Activated CD8-positive, alpha-beta memory T cell treated with anti-CD3 and anti-CD28 coated beads, Interleukin-2, amount 50 U/mL, for 1 hour (primary cell): ENCODE results near the gene MYRFL.

Source experiments
- DNase-seq: peaks from one replicate; pipeline ENCODE4 v3.0.0-alpha.2; 2020; ENCODE audit errors: extremely low read depth

Gene MYRFL

DNA sequence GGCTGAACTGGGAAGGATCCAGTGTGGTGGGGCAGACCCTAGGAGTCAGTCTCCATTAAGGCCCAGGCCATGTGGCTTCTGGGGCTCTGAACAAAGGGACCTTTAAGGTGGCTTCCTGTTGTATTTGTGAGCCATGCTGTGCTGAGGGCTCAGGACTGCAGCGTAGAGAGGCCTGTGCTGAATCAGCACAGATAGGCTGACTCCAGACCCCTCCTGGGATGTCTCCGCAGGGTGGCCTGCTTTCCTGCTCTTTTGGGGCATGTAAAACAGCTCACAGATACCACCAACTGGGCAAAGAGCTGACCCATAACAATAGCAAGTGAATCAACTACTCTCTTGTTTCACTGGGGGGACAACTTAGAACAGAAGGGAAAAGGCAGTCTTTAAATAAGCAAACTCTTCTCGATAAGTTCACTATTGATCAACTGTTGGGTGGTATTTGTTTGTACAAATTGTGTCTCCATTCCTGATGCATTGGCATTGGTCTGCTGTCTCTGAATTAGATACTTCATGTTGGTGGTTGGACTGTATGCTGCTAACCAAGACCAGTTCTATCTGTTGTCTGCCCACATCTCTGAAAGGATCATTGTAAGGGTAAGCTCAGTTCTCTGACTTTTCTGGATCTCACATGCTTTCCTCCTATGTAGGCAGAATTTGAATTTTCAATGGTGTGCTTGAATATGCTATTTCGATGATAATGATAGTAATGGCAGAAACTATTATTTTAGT is 71.8 kb downstream of the MYRFL start:
- DNase-seq, result no peak

DNA sequence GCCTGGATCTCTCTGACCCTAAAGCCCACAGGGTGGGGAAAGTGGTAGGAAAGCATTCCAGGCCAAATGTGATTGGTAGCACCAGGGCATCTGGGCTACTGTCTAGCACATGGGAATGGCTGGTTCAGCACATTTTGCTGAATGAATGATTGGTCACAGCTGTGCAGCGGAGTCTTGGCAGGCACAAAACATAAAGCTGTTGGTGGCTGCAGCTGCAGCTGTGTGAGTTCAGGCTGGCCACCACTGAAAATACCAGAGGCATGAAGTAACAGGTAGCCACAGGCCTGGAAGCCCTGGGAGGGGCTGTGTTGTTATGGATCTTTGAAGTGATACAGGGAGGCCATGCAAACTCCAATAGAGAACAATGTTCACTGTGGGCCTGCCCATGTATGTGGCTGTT is 72.7 kb downstream of the MYRFL start:
- no peak for DNase-seq

DNA sequence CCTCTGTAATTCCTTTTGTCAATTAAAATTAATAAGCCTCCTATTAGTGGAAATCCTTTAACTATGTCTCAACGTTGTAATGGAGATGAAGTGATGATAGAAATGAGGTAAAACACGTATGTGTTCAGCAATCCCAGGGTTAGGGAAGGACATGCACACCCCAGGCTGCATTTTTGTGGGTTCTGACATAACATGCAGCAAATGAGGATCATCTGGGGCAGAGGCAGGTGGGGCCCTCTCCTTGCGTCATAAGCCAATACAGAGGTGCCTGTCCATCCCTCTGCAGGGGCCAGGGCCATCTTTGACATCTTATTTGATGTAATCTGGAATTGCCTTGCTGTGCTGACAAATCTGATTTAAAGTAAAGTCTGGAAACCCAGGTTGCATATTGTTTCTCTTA is 73.2 kb downstream of the MYRFL start:
- no peak for DNase-seq

DNA sequence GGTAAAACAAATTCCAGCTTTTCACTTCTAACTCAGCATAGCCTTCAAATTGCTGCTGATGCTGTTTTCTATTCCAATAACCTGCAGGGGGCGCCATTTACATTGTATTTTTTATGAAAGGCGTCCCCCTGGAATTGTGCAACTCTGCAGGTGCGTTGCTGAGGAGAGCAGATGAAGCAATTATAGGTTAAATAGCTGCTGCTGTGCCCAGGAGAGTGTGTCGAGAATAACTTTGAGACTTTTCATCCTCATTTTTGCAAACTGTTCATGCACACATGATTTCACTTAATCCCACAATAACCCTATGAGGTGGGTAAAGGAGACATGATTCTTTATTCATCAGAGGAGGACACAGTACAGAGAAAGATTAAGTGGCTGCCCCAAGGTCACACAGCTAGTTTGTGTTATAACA is 75.7 kb downstream of the MYRFL start:
- peak; percentile 13 for DNase-seq

DNA sequence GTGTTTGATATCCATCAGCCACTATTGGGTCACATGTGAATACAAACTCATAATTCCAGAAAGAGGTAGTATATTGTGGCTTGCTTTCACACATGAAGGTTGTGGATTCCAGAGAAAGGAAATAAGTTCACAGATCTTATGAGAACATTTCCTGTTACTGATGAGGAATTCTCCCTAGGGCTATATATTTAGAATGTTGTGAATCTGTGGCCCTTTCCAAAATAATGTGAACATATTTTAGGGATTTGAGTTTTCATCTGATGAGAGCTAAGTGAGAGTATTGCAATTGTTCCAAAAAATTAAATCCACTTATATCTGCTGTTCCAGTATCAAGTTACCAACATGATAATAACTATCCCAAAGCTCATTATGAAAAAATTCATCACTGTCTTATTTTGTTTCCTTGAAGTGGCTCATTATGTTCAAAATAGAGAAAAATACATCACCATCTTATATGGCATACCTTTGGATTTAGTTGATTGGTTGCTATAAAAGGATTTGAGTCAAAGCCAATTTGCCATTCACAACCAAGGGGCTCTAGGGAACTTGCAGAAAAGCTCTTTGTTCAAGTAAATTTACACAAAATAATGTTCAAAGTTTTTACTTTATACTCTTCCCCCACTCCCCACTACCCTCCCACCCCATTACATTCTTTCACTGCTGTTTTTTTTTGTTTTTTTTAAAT is 76.3 kb downstream of the MYRFL start:
- no peak for DNase-seq

DNA sequence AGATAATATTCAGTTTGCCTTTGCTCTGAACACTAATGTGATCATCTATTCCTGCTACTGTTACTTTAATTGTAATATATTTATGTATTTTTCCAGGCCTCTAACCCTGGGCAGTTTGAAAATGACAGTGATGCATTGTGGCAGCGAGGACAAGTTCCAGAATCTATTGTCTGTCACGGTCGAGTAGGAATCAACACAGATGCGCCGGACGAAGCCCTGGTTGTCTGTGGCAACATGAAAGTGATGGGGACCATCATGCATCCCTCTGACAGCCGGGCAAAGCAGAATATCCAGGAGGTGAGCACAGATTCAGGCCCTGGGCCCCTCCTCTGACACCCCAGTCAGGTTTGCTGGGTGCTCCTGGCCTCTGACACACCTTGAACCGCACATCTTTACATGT is 78.5 kb downstream of the MYRFL start:
- no peak for DNase-seq

DNA sequence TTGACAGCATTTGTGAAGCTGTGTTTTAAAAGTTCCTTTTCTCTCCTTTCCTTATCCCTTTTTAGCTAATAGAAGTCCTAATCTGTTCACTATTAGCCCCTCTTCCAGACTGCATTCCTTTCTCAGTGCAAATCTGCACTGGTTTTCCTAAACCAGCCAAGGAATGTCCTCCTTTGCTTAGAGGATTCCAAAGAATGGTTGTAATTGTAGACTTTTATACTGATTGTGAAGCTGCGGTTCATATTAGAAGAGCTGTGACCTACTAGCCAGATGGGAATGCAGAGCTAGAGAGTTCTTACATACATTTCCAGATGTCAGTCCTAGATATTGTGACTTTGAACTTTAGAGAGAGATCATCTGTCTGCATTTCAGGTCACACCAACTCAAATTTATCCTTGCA is 79.8 kb downstream of the MYRFL start:
- no peak for DNase-seq

DNA sequence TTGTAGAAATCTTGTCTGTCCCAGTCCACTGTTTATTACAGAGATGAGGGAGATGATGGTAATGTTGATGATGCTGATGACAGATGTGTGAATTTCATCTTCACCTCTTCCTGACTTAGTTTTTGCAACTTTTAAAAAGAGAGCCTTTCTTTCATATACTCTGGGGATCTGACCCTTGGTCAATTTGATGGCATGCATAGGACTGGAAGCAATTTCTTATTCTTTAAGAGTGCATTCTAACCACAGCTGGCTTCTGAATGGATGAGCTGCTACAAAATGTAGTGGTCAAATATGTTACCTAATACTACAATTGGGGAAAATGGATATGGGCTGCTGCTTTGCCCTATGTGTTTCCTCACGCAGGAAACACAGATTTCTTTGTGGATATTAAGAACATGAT is 80.8 kb downstream of the MYRFL start:
- DNase-seq, result no peak

DNA sequence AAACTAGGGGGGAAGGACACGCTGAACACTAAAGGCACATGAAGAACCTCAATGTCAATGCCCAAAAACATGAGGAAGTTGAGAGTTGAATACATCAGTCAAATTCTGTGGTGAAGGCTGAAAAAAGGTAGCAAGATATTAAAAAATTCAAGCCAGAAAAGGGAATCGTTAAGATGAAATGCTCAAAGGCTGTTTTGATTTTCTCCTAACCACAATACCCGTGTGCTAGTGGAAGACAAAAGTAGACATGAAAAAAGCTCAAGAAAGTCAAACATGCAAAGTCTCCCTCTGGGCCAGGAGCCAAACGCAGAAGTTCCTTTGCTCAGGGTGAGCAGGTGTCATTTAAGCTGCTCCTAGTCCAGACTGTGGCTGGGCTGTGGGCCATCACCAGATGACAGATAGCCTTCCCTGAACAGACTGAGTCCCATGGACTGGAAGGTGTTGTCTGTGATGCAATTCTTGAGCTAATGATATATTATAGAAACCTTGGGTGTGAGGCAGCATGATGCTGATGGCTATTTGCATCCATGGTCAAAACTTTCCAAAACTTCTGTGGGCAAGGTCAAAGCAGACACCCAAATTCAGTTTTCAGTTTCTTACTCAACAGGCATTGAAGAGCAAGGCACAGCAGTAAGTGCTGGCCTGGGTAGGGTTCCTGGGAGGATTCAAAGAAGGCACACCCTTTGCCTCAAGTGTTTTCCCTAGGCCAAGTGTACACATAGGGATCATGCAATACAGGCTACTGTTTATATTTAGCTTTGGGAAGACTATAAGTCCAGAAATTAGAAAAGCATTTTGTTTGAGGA is 81.6 kb downstream of the MYRFL start:
- DNase-seq, result no peak

DNA sequence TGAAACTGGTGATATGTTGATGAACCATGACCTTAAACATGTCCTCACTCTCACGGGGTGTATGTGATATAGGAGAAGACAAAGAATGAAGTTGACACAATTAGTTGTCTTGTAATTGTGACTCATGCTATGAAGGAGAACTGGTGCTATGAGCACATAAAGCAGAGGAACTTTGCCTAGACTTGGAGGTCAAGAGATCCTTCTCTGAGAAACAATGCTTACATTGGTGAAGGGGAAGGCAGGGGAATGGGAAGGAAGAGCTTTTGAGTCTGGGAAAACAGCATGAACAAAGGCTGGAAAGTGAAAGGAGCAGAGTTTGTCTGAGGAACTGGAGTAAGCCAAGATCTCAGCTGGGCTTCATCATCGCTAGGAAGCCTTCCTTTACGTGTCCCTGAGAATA is 83.2 kb downstream of the MYRFL start:
- DNase-seq, result no peak

DNA sequence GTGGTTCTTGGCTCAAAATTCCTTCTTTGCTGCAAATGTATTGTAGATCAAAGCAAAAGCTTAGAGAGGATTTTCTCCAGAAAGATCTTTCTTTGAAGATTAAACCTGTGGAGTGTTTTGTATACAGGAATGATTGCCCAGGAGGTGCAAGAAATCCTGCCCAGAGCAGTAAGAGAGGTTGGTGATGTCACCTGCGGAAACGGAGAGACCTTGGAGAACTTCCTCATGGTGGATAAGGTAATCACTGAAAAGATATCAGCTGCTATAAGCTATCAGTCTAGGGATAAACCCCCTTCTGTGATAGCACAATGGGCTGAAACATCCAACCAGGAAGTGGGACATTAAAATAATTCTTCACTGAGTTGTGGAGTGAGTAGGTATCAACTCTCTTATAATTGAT is 85.7 kb downstream of the MYRFL start:
- no peak for DNase-seq

DNA sequence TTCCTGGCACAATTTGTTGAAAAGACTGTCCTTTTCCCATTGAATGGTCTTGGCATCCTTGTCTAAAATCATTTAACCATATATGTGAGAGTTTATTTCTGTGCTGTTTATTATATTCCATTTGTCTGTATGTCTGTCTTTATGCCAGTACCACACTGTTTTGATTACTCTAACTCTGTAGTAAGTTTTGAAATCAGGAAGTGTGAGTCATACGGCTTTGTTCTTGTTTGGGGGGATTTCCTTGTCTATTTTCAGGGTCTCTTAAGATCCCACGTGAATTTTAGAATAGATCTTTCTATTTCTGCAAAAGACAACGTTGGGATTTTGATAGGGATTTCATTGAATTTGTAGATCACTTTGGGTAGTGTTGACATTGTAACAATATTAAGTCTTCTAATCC is 88.5 kb downstream of the MYRFL start:
- DNase-seq, result no peak

DNA sequence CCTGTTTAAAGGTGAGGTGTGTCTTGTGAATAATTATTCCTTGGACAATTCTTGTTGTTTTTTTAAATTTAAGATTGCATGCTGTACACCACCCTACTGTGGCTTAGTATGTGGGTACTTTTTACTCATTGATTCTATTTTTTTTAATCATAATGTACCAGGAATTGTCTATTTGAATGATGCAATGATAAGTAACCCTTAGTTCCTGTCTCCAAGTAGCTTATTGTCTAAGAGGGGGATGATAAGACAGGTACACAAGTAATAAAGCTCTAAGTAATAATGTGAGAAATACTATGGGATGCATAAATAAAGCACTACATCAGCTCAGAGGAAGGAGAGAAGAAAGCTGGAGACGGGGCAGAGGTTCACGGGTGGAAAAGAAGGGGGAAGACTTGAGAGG is 90.9 kb downstream of the MYRFL start:
- no peak for DNase-seq

DNA sequence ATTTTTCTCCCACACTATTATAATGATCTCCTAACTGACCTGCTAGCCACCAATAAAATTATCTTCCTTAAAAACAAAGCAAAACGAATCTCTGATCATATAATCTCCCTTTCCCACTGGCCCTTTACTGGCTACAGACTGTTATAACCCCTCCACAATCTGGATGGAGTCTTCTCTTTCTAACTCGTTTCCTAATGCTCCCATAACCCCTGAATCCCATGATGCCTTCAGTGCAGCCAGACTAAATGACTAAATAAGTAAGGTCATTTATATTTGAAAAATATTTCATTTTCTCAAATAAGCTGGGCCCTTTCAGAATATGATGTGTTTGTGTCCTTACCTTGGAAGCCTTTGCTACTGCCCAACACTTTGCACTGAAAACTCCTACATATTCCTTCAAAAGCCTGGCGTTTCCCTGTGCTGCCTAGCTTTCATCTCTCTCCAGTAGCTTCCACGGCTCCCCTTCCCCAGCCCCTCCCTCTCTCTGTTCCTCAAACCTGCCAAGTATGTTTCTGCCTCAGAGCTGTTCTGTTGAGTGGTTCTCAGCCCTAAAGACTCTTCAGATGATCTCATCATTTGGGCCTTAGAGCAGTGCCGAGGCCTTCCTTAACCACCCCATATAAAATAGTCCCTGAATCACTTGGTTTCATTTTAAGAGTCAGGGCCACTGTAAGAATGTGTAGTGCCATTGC is 91.7 kb downstream of the MYRFL start:
- no peak for DNase-seq

DNA sequence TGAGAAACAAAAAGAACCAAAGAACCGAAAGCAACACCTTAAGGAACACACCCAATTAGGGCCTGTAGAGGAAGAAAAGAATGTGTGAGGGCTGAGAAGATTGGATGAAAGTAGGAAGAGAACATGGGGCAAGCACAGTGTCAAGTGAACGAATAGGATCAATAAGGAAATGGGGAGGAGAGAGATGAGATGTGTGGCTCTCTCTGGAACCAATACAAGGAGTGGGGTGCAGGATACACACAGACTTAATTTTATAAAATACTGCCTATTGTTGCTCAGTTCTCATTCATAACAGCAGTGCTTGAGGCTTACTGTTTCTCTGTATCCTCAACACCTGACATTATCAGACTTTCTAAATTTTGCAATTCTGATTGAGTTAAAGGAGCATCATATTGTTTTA is 93.3 kb downstream of the MYRFL start:
- no peak for DNase-seq

DNA sequence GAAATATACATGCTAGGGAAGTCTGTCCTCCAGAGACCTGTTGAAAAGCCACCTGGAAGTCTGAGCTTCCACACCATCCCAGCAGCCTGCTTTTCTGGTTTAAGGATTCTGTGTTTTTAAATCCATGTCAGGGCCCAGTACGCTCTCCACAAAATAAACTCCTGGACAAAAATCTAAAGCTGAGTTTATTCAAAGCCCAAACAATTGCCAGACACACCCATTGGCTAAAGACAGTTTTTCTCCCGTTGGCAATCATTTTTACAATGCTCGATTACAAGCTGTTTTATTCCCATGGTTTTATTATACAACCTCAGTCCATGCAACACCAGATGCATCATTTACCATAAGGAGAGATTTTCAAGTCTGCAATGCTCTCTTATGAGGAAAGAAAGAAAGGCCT is 94.5 kb downstream of the MYRFL start:
- DNase-seq, result no peak

DNA sequence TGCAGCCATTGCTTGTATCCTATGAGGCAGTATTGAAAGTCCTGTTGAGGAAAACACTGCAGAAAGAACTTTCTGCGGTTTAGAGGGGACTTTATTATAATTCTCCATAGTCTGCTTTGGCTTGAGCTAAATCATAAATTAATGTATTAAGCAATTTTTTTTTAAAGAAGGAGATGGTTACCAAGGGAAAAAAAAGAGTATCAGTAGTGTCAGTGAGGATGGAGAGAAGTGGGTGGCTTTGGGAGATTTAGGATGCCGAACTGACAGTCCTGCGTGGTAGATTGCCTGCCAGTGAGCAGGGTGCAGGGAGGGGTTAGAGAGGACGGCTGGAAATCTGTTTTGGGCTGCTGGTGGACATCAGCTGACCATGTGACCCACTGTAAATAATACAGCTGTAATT is 96.8 kb downstream of the MYRFL start:
- DNase-seq, result no peak

DNA sequence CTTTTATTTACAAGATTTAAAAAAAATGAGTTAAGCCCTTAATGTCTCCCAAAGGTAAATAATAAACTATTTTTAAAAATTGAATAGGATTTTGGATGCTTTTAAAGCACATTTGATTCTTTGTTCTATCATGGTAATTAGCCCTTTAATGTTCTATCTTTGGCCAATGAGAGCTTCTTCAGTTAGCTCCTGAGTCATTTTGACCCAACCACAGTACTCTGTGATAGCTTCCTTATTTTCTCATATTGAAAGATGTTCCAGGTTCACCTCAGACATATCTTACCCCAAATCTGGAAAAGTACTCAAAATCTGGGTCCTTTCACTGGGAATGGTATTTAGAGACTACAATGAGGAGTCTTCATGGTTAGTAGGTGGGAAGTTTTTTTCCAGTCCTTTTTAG is 98.0 kb downstream of the MYRFL start:
- no peak for DNase-seq

DNA sequence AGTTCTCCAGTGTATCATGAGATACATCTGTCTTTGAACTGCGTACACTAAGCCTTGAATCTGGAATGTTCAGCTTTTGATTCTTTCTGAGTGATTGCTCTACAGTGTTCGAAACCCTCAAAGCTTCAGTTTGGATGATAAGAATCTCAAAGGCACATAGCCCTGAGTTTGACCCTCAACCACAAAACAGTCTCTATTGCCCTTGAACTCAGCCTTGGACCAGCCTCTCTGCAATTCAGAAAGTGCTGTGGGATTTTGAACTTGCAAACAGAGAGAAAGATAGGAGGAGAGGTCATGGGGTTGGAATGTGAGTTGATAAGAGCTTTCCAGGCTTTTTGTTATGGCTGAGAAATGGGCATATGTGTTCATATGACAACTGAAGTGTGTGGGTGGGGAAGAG is 100.3 kb downstream of the MYRFL start:
- DNase-seq, result no peak

DNA sequence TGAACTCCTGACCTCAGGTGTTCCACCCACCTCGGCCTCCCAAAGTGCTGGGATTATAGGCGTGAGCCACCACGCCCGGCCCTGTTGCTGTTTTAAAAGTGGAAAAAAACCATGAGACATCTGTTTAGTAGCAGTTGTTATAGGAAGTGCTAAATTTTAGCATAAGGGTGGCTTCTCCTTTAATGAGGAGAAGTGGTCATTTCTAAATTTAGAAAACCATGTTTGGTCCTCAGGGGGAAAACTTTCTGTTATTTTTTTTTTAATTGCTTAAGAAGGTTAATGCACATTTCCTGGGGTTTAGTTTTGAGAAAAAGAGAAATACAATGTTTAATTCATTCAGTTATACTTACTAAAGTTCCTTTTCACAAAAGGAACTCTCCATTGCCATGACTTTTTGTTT is 102.1 kb downstream of the MYRFL start:
- no peak for DNase-seq

DNA sequence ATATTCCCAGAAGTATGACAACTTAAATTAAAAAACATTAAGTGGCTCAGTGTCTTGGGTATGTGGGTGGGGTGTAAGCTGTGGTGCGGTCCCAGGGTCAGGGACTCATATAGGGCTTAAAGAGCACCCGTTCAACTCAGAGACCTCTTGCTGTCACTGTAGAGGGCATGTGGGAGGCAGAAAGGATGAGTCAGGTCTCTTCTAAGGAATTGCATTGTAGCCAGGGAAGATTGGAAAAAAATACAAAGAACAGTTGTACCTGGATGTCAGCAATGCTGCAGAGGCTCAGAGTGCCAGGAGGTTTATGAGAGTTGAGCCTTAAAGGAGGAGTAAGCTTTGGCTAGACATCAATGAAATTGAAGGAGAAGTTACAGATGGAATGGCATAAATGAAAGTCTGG is 104.1 kb downstream of the MYRFL start:
- no peak for DNase-seq

DNA sequence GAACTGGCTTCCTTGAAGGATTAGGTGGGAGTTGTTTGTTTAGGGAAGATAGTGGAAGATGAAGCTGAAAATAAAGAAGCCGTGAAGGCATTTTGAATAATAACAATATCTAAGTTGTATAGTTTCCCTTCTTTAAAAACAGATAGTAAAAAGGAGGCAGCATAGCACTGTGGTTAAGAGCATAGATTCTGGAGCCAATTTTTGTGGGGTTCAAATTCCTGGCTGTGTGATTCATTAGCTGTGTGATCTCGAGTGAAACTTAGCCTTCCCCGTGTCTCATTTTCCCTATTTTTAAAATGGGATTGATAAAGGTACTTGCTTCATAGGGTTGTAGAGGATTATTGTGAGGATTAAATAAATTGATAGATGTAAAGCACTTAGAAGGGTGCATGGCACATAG is 104.5 kb downstream of the MYRFL start:
- no peak for DNase-seq
